PC-9 (cell line): ENCODE results near the gene PRELP. TPM values are rescaled to one million over a fixed set of nuclear protein-coding genes. Genes with fewer than 3 reads are reported as not detected.

Source experiments
- BruUV-seq: library from RNA; stranded (reverse); fragments of 400-500 nt; replicated peaks from 2 replicates; lab custom pipeline; 2021; lab: Mats Ljungman, UMichigan
- CTCF ChIA-PET: fragments of 300-600 bp; sonication (Branson Sonifier 250); formaldehyde crosslinking; loops from one replicate; lab custom pipeline; 2022; ENCODE audit warnings: antibody characterized with exemption; lab: Charles Lee
- POLR2A ChIA-PET: fragments of 300-600 bp; sonication (Branson Sonifier 250); formaldehyde crosslinking; loops from one replicate; lab custom pipeline; 2022; ENCODE audit warnings: antibody characterized with exemption; ENCODE audit not compliant: unreplicated experiment; lab: Charles Lee
- DNase-seq, 2 experiments: peaks; one replicate each; pipeline versions ENCODE4 v3.0.0 to v3.0.0-alpha.2; 2015 to 2022; ENCODE audit warnings: mixed read lengths in 1 of 2
- H2AFZ ChIP-seq: fragments of 200-600 bp; sonication (generic); 2 replicates; pipeline ENCODE4 v1.8.1; 2017; ENCODE audit warnings: antibody characterized with exemption
- H3F3A ChIP-seq: fragments of 200-600 bp; sonication (generic); 2 replicates; pipeline ENCODE4 v1.8.1; 2017; ENCODE audit warnings: antibody characterized with exemption, mild to moderate bottlenecking, low read depth; ENCODE audit not compliant: insufficient read depth
- H3K27ac ChIP-seq: fragments of 200-600 bp; sonication (generic); 2 replicates; pipeline ENCODE4 v1.6.1; 2016; ENCODE audit warnings: mixed run types
- H3K27me3 ChIP-seq: fragments of 200-600 bp; sonication (generic); 2 replicates; pipeline ENCODE4 v1.6.1; 2016; ENCODE audit warnings: low read depth, mixed run types; ENCODE audit not compliant: insufficient read depth
- H3K36me3 ChIP-seq: fragments of 200-600 bp; sonication (generic); 2 replicates; pipeline ENCODE4 v1.6.1; 2016; ENCODE audit warnings: low read depth, mixed run types
- H3K4me1 ChIP-seq: fragments of 200-600 bp; sonication (generic); replicated peaks from 2 replicates; pipeline ENCODE4 v1.6.1; 2016; ENCODE audit warnings: mixed run types; ENCODE audit not compliant: insufficient read depth
- H3K4me2 ChIP-seq: fragments of 200-600 bp; sonication (generic); 2 replicates; pipeline ENCODE4 v1.6.1; 2017; ENCODE audit warnings: mixed run types
- H3K4me3 ChIP-seq: fragments of 200-600 bp; sonication (generic); 2 replicates; pipeline ENCODE4 v1.6.1; 2016; ENCODE audit warnings: mixed run types
- H3K79me2 ChIP-seq: fragments of 200-600 bp; sonication (generic); 2 replicates; pipeline ENCODE4 v1.6.1; 2017; ENCODE audit warnings: low read depth, mixed run types
- H3K9me2 ChIP-seq: fragments of 200-600 bp; sonication (generic); 2 replicates; pipeline ENCODE4 v1.8.1; 2017; ENCODE audit warnings: mild to moderate bottlenecking; ENCODE audit not compliant: insufficient read depth
- H3K9me3 ChIP-seq: fragments of 200-600 bp; sonication (generic); 2 replicates; pipeline ENCODE4 v1.8.1; 2016; ENCODE audit warnings: low read depth; ENCODE audit not compliant: insufficient read depth
- H4K20me1 ChIP-seq: fragments of 200-600 bp; sonication (generic); 2 replicates; pipeline ENCODE4 v1.8.1; 2017; ENCODE audit not compliant: insufficient read depth
- CTCF ChIP-seq: fragments of 200-600 bp; sonication (generic); conservative IDR thresholded peaks from 2 replicates; pipeline ENCODE4 v1.6.1; 2017; ENCODE audit warnings: mixed run types, antibody characterized with exemption, mild to moderate bottlenecking, moderate library complexity
- EZH2 ChIP-seq: fragments of 200-600 bp; sonication (generic); IDR thresholded peaks from 2 replicates; pipeline ENCODE4 v1.8.0; 2017; ENCODE audit warnings: antibody characterized with exemption, low read depth
- intact Hi-C: fragments of 100-400 bp; cut with micrococcal nuclease; formaldehyde crosslinking; loops from one replicate; pipeline ENCODE4 v1.10.0; 2022; ENCODE audit not compliant: unreplicated experiment
- total RNA-seq: library from RNA; stranded (reverse); gene quantifications from 2 replicates; pipeline ENCODE4 v1.2.3, GENCODE V29; 2021

PRELP gene
- total RNA-seq, 1 experiment from 2014 or later, result not detected

GRCh38 chr1:203512517-203512847 lies 36.9 kb downstream of the PRELP start:
- H3F3A ChIP-seq, result peaks cover 44% of the 10 kb centered on the region
- intact Hi-C loops, result loop anchor here (2.0 to 5.0 kb wide), 3 partner anchors 45 to 348 kb away; partner anchors contain the start of gene SNRPE
- no peaks in the 10 kb centered on the region for H4K20me1 ChIP-seq
- H3K27ac ChIP-seq, result peak overlapping the region; percentile 97
- H3K4me1 ChIP-seq, result peaks cover 78% of the 10 kb centered on the region
- no peaks in the 10 kb centered on the region for H3K9me3 ChIP-seq
- no peaks in the 10 kb centered on the region for H3K9me2 ChIP-seq
- no TSS peak for BruUV-seq
- no peak for DNase-seq
- CTCF ChIA-PET, result no interaction called here
- H3K4me3 ChIP-seq, result no peak overlapping the region; the same call in 1 of the 2 replicates
- TF ChIP-seq EZH2, result no peak
- TF ChIP-seq CTCF, result no peak
- peak overlapping the region; percentile 86 for H3K4me2 ChIP-seq
- no peaks in the 10 kb centered on the region for H3K27me3 ChIP-seq
- POLR2A ChIA-PET, result no interaction called here
- no peaks in the 10 kb centered on the region for H3K36me3 ChIP-seq
- peak overlapping the region; percentile 29; the same call in 1 of the 2 replicates for H2AFZ ChIP-seq
- H3K79me2 ChIP-seq, result no peaks in the 10 kb centered on the region

- peaks cover 44% of the 10 kb centered on the region for H3F3A ChIP-seq
- H3K4me3 ChIP-seq, result peak overlapping the region; percentile 49; the same call in 1 of the 2 replicates
- no peaks in the 10 kb centered on the region for H4K20me1 ChIP-seq
- peaks cover 83% of the 10 kb centered on the region for H3K4me1 ChIP-seq
- BruUV-seq, result no TSS peak
- no peaks in the 10 kb centered on the region for H3K79me2 ChIP-seq
- H3K9me3 ChIP-seq, result no peaks in the 10 kb centered on the region
- peak overlapping the region; percentile 86 for H3K4me2 ChIP-seq
- ChIA-PET CTCF (interaction anchor here (0.9 kb wide), 1 partner anchor 180 kb away, joined by 3 read pairs; no protein-coding TSS in a partner anchor), POLR2A (interaction anchor here (0.5 to 0.7 kb wide), 2 partner anchors 57 to 1003 kb away, joined by 3 read pairs; no protein-coding TSS in a partner anchor)
- intact Hi-C loops, result loop anchor here (2.0 to 5.0 kb wide), 3 partner anchors 44 to 348 kb away; partner anchors contain the start of gene SNRPE
- H3K9me2 ChIP-seq, result no peaks in the 10 kb centered on the region
- peak overlapping the region; percentile 76; the same call in 1 of the 2 replicates for H2AFZ ChIP-seq
- H3K27me3 ChIP-seq, result no peaks in the 10 kb centered on the region
- H3K27ac ChIP-seq, result peak overlapping the region; percentile 97
- TF ChIP-seq EZH2 (no peak), CTCF (no peak)
- peak; percentile 86 to 95 for DNase-seq
- H3K36me3 ChIP-seq, result no peaks in the 10 kb centered on the region
Observed at GRCh38 chr1:203512848-203513584, 37.4 kb downstream of the PRELP start.

- CTCF ChIA-PET, result interaction anchor here (0.5 to 1.1 kb wide), 3 partner anchors 79 to 179 kb away, joined by 3 to 9 read pairs (median 3); no protein-coding TSS in a partner anchor
- Histone ChIP-seq H4K20me1 (no peaks in the 10 kb centered on the region), H2AFZ (peak overlapping the region; percentile 76; the same call in 1 of the 2 replicates), H3K9me3 (no peaks in the 10 kb centered on the region), H3K79me2 (no peaks in the 10 kb centered on the region), H3K9me2 (no peaks in the 10 kb centered on the region), H3K4me2 (peak overlapping the region; percentile 86), H3K27ac (peak overlapping the region; percentile 97), H3K4me1 (peaks cover 81% of the 10 kb centered on the region), H3F3A (peaks cover 47% of the 10 kb centered on the region), H3K36me3 (no peaks in the 10 kb centered on the region), H3K27me3 (no peaks in the 10 kb centered on the region), H3K4me3 (peak overlapping the region; percentile 49; the same call in 1 of the 2 replicates)
- no peak for DNase-seq
- TF ChIP-seq CTCF, result no peak
- no peak for TF ChIP-seq EZH2
- intact Hi-C loops, result loop anchor here (1.0 to 5.0 kb wide), 4 partner anchors 44 to 347 kb away; partner anchors contain the start of gene SNRPE
- POLR2A ChIA-PET, result interaction anchor here (0.7 kb wide), 1 partner anchor 1002 kb away, joined by 3 read pairs; no protein-coding TSS in a partner anchor
- BruUV-seq, result TSS peak; percentile 82
Observed at GRCh38 chr1:203513585-203514031, 38.0 kb downstream of the PRELP start.
